SK-MEL-5 (cell line): ENCODE results near the gene SP9. TPM values are rescaled to one million over a fixed set of nuclear protein-coding genes. Genes with fewer than 3 reads are reported as not detected.
A peak's percentile ranks its signal among the peaks of the same experiment; 100 is the strongest.
"Not testable (repeated sequence)": the region's sequence is repeated elsewhere in the genome, so short reads cannot be mapped to it uniquely, and the experiment has no call there.

ENCODE experiments used
- DNase-seq: peaks from one replicate; pipeline ENCODE4 v3.0.0-alpha.2; 2016; ENCODE audit warnings: low read depth, low spot score
- in situ Hi-C: cut with HindIII; loops from 2 replicates; pipeline ENCODE4 v1.10.0; 2016; ENCODE audit warnings: low sequenced_read_pairs, high pct_unique_total_duplicates, low pct_unique_long_range_greater_than_20kb
- total RNA-seq: library from RNA; depleted of rRNA; stranded (reverse); fragments of >200 nt; shearing (Covaris generic); gene quantifications from 2 replicates; pipeline ENCODE4 v1.2.3, GENCODE V29; 2014

The SP9 gene
- total RNA-seq, 1 experiment from 2014 or later = 0.13 TPM

DNA sequence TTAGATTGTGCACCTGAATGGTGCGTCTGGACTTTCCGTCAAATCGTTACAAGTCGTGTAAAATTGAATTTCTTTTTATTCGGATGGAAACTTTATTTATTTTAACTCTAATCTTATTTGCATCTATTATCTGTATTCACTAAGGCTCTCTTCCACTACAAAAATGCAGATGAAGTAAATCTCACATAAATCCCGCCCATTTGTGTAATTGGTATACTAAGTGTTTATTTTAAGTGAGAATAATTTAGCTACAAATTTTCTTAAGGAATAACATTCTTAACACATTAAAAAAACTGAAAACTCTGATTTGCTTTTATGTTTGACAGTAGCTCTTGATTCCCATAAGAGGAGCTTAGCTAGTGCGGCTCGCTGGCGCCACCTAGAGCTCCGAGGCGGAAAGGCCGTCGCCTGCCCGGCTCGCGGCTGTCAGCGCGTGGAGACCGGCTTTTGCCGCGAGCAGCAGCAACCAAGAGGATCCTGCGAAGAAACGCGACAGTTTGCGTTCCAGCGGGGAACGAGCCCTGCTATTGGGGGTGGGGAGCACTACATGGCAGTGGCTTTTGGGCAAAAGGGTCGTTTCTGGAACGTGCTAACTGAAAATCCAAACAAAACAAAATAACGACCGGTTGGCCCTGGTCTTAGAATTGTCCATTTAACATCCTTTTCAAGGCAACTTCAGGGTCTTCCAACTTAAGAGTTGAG is 6.7 kb downstream of the SP9 start:
- peak; percentile 71 for DNase-seq
- in situ Hi-C loops = no loop called here

DNA sequence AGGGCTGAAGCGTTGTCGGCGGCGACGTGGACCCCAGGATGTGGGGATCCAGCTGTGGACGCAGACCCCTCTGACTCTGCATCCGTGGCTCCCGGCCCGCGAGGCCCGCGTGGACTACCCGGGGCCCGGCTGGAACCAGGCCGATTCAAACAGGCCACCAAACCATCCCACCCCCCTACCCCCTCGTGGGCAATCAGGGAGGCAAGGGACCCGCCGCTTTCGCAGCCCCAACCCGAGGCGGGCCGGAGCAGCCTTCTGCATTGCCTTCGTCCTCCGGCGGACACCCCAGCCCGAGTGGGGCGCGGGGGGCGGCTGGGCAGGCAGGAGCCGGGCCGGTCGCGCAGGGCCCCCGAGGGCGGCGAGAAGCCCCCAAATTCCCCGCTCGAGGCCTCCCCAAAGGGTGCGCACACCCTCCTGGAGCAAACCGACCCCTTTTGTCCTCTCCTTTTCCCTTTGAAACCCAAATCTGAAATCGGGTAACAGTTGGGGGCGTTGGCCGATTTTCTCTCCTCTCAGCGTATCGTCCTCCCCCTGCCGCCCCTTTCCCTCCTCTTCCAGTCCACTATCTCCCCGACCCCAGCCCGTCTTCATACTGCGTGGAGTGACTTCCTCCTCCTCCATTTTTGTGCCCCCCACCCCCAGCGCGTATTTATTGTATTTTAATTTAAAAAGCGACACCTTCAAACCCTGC is 7.4 kb downstream of the SP9 start:
- no peak for DNase-seq
- in situ Hi-C loops = no loop called here

GRCh38 chr2:174342686-174343342 is 8.1 kb downstream of the SP9 start:
- in situ Hi-C loops = no loop called here
- no peak for DNase-seq

DNA sequence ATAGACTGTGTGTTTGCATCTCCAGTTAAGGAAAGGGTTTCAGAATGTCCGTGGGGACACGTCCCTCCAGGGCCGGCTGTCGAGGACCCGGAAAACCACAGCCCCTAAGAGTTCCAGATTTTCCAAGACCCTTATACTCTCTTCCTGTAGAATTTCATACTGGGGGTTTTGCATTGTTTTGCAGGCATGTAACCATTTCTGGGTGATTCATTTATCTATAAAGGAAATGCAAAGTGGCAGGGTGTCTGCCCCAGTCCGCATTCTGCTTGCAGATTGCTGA is 8.5 kb downstream of the SP9 start:
- no peak for DNase-seq
- in situ Hi-C loops = no loop called here

GRCh38 chr2:174343623-174344455 is 9.1 kb downstream of the SP9 start:
- in situ Hi-C loops = no loop called here
- no peak for DNase-seq

DNA sequence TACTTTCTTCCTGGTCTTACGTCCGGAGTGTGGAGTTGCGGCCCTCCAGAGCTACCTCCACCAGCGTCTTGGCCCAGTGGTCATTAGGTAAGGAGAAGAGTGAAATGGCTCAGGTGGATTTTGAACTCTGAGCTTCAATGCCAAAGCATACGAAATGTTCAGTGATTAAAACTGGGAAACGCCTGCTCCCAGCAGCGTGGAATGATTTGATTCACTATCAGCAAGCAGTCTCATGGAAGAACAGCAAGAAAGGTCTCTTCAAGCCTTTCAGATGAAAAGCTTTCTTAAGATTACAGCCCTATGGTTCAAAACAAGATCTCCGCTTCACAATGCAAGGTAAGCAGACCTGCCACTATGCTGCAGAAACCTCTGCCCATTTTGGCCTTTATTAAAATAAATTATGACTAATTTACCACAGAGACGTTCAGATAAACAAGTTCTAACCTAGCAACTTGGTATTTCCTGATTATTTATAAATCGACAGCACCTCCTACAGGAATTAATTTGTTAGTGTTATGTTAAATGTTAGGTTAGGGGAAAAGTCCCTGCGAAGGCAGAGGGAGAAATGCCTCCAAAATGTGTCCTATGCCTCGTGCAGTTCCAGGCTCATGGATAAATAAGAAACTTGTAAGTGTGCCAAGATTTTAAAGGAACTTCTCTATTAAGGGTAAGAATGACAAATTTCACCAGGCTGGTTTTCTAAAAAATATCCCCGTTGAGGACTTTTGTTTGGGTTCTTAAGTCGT is 10.1 kb downstream of the SP9 start:
- DNase-seq = peak; percentile 68
- in situ Hi-C loops = no loop called here

DNA sequence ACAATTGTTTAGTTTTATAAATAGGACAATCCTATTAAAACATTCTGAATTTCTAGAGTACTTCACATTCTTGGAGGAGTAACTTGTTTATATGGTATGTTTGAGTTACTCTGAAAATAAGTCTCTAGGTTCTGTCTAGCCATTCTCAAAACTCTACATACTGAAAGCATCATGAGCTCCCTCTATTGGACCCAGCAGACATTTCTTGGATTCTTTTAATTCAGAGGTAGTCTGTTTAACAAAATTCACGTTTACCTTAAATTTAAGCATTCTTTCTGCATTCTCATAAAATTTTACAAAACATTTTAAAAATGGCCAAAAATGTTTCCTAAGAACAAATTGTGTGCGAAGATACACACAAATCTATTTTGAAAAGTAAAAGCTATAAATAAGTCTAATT is 15.3 kb downstream of the SP9 start:
- in situ Hi-C loops = no loop called here
- peak; percentile 44 for DNase-seq

- in situ Hi-C loops = no loop called here
- DNase-seq = no peak
These were observed 15.9 kb downstream of the SP9 start for GRCh38 chr2:174350593-174351181.

- no peak for DNase-seq
- in situ Hi-C loops = no loop called here
These were observed 18.2 kb downstream of the SP9 start for GRCh38 chr2:174353004-174353403.

DNA sequence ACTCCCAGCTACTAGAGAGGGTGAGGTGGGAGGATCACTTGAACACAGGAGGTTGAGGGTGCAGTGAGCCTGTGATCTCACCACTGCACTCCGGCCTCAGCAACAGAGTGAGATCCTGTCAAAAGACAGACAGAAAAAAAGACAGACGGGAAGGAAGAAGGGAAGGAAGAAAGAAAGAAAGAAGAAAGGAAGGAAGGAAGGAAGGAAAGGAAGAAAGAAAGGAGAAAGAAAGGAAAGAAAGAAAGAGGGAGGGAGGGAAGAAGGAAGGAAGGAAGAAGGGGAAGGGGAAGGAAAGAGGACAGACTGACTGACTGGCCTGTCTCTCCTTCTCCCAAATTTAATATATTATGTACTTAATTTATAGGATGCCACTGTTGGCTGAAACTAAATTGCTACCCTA is 21.6 kb downstream of the SP9 start:
- in situ Hi-C loops = no loop called here
- DNase-seq = no peak

DNA sequence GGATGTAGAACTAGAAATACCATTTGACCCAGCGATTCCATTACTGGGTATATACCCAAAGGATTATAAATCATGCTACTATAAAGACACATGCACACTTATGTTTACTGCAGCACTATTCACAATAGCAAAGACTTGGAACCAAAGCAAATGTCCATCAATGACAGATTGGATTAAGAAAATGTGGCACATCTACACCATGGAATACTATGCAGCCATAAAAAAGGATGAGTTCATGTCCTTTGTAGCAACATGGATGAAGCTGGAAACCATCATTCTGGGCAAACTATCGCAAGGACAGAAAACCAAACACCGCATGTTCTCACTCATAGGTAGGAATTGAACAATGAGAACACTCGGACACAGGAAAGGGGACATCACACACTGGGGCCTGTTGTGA is 24.9 kb downstream of the SP9 start:
- DNase-seq = not testable (repeated sequence)

GRCh38 chr2:174362949-174363348 is 28.2 kb downstream of the SP9 start:
- in situ Hi-C loops = no loop called here
- DNase-seq = no peak

More for the DNA sequence above, 24.9 kb downstream of the SP9 start:
- in situ Hi-C loops = not testable (repeated sequence)

DNA sequence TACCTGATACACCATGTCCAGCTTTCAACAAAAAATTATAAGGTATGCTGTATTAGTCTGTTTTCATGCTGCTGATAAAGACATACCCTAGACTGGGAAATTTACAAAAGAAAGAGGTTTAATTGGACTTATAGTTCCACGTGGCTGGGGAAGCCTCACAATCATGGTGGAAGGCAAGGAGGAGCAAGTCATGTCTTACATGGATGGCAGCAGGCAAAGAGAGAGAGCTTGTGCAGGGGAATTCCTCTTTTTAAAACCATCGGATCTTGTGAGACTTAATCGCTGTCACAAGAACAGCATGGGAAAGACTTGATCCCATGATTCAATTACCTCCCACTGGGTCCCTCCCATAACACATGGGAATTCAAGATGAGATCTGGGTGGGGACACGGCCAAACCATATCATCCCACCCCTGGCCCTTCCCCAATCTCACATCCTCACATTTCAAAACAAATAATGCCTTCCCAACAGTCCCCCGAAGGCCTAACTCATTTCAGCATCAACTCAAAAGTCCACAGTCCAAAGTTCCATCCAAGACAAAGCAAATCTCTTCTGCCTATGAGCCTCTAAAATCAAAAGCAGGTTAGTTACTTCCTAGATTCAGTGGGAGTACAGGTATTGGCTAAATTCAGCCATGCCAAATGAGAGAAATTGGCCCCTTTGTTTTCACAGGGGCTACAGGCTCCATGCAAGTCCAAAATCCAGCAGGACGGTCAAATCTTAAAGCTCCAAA is 28.9 kb downstream of the SP9 start:
- in situ Hi-C loops, DNase-seq: not testable (repeated sequence)

- DNase-seq = no peak
- in situ Hi-C loops = no loop called here
These were observed 29.9 kb downstream of the SP9 start for GRCh38 chr2:174364628-174365027.

GRCh38 chr2:174365571-174365970 is 30.8 kb downstream of the SP9 start:
- no peak for DNase-seq
- in situ Hi-C loops = no loop called here

DNA sequence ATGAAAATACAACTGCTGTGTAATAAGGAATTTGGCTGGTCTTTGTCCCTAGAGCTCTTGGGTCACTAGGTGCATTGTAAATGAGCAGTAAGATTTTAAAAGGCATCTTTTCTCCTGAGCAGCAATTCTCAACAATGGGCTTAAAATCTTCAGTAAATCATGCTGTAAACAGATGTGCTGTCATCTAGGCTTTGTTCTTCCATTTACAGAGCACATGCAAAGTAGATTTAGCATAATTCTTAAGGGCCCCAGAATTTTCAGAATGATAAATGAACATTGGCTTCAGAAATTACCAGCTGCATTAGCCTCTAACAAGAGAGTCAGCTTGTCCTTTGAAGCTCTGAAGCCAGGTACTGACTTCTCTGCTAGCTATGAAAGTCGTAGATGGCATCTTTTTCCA is 33.9 kb downstream of the SP9 start:
- DNase-seq = no peak
- in situ Hi-C loops = no loop called here

GRCh38 chr2:174376967-174377366 is 42.2 kb downstream of the SP9 start:
- in situ Hi-C loops = no loop called here
- DNase-seq = no peak
